CD4-positive, alpha-beta T cell treated with Interleukin-10 for 1 hour (primary cell): ENCODE results near the gene HEXIM1.

Experiments used
- DNase-seq: peaks from one replicate; pipeline ENCODE4 v3.0.0-alpha.2; 2020

Gene HEXIM1, protein sequence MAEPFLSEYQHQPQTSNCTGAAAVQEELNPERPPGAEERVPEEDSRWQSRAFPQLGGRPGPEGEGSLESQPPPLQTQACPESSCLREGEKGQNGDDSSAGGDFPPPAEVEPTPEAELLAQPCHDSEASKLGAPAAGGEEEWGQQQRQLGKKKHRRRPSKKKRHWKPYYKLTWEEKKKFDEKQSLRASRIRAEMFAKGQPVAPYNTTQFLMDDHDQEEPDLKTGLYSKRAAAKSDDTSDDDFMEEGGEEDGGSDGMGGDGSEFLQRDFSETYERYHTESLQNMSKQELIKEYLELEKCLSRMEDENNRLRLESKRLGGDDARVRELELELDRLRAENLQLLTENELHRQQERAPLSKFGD

DNA sequence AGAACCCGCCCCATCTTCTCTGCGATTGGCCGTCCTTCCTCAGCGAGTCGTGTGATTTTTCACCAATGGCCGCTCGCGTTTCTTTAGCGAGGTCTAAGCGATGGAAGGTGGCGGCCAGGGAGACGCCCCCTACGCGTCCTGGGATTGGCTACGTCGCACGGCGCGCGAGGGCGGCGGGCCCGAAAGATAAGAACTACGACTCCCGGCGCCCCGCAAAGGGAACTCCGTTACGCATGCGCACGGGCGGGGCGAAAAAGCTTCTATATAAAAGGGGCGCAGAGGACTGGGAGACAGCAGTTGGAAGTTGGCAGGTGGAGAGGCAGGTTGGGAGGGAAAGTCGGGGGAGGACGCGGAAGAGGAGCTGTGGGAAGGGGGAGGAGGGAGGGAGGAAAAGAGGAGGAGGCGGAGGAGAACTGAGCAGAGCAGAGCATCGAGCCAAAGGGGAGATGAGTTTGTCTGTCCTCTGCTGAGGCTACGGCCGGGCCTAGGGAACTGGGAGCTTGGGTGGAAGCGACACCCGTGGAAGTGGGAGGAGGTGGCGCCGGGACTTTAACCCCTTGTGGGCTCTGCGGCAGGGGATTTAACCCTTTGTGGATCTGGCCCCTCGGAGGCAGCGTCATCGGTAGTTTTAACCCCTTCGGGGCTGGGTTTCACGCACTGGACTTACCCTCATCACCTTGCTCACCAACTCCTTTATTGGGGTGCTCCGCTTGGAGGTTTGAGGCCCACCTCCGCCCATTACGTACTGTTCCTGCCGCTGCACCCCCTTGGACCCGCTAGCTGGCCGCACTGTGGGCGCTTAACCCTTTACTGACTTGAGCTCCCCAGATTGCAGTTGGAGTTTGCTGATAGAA lies at the start of gene HEXIM1:
HEXIM1 (plus strand) TSS at position 293 of the 854 bp plus-strand sequence. CDS start 716 bp downstream, outside the sequence.
- peak; percentile 100 for DNase-seq

DNA sequence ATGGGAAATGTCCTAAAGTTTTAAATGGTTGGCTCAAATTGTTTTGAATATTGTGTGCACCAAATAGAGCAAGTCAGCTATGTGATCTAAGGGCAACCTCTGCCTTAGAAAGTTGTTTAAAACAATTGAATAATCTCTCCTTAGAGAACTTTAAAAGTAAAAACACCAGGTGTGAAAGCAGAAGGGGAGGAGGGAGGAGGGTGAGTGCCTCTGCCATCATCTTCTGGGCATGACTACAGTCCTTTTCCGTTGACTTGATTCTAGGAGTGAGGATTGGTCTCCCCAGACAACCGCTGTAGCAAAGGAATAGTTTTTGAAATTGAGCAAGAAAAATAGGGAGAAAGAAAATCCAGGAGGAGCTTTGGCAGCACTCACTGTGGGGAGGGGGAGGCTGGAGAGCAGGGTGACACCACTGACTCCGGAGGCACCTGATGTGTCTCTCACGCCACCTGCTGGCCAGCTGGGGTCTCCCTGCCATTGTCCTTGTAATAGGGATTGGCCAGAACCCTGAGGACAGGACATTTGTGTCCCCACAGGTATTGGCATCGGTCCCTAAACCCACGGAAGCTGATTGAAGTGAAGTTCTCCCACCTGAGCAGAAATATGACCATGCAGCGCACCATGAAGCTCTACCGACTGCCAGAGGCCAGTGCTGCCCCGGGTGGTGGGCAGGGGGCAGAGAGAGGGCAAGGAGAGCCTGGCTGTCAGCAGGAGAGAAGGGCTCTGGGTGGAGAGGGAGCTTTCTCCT lies 49.2 kb upstream of the HEXIM1 start:
- peak; percentile 75 for DNase-seq

DNA sequence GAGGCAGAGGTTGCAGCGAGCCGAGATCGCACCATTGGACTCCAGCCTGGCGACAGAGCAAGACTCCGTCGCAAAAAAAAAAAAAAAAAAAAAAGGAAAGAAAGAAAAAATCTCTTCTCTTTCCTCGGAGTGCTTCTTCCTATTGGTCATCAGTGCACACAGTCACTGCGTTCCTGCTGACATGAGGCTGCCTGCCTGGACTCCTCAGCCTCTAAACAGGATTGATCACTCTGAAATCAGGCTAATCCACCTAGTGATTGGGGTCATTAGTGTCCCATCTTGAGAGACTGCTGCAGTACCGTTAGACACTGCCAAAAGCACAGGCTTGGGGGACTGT lies 46.8 kb upstream of the HEXIM1 start:
- no peak for DNase-seq

DNA sequence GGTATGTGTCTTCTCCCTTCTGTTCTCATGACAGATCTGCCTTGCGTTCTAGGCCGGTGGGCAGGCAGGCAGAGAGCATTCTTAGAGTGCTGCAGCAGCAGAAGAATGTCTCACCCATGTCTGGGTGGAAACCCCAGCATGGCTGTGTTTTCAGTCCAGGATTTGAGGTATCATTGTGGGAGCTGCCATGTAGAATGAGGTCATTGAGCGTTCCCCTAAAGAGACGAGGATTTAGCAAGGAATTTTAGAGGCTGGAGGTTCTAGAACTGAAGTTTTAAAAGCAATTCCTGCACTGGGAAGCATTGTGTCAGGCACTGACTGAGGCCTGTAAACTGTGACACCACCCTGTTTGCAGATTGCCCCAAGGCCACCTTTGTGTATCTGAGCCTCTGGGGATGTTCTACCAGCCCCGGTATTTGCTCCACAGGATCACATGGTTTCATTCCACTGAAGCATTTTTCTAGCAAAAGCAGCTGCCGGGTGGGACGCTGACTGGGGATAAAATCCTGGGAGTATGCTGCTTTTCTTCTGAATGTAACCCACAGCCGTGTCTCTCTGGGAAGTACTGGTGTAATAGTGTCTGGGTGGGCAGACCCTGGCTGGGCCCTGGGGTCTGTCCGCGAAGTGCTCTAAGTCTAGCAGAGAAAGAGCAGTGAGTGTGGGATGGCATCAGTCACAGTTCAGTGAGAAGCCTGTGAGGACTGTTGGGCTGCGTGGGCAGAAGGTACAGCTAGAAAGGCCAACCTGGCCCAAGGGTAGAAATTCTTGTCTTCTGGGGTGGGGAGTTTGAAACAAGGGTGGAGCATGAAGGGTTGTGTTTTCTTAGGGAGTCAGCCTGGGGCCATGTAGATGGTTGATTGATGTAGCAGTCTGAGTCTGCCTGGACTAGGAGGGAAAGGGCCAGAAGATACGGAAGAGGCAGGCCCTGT lies 46.1 kb upstream of the HEXIM1 start:
- no peak for DNase-seq

DNA sequence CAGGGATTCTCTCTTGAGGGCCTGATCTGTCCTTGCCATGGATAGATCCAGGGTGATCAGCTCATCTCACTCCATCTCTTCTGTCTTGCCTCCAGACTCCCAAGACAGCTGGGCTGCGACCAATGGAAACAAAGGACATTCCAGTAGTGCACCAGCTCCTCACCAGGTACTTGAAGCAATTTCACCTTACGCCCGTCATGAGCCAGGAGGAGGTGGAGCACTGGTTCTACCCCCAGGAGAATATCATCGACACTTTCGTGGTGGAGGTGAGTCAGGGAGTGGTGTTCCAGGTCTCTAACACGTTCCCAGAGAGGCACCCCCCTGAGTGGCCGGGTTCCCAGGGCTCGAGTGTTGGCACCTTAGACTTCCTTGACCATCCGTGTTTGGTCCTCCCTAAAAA lies 45.4 kb upstream of the HEXIM1 start:
- no peak for DNase-seq

DNA sequence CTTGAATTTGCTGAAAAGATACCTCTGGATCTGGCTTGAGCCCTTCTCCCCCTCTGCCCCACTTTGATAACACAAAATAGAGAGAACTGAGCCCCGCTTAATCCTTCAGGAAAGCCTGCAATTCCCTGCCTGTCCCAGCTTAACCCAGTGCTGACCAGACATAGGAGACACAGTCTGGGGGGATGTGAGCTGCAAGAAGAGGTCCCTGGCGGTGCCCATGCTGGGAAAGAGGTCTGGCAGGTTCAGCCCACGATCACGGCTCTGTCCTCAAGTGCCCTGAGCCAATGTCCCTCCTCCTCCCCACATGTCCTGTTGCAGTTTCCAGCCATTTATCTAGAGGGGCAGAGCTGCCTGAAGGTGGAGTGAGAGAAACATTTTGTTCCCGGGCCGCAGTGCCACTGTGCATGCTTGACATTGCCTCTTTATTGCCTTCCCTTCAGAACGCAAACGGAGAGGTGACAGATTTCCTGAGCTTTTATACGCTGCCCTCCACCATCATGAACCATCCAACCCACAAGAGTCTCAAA lies 44.9 kb upstream of the HEXIM1 start:
- no peak for DNase-seq

DNA sequence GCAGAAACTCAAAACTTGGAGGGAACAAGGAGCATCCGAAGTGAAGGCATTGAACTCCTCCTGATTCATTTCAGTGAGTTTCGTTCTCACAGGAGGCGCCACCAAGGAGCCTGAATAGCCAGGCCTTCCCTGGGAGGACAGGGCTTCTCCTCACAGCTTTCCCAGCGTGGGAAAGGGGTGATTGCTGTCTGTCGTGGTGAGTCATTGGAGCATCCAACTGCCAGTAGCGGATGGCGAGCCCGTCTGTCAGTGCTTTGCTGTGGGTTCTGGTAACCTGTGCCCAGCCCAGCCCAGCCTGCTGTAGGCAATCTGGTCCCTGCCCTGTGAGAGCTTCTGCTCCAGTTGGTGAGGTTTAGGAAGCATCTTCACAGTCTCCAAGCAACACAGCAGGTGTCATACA lies 44.2 kb upstream of the HEXIM1 start:
- DNase-seq = no peak

DNA sequence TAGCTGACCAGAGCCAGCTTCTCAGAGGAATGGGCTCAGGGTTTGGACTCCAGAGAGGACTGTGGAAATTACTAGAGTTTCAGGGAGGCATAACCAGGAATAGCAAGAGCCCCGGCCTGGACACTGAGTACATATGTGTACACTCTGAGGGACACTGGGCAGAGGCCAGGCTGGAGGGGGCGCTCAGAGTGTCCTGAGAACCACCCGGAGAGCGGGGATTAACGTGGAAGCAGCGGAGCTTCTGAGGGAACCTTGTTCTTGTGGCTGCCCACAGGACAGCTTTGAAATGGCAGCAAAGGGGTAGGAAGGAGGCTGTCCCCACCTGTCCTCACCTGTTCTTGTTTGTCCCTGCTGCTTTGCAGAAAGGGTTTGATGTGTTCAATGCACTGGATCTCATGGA lies 43.8 kb upstream of the HEXIM1 start:
- DNase-seq = no peak

DNA sequence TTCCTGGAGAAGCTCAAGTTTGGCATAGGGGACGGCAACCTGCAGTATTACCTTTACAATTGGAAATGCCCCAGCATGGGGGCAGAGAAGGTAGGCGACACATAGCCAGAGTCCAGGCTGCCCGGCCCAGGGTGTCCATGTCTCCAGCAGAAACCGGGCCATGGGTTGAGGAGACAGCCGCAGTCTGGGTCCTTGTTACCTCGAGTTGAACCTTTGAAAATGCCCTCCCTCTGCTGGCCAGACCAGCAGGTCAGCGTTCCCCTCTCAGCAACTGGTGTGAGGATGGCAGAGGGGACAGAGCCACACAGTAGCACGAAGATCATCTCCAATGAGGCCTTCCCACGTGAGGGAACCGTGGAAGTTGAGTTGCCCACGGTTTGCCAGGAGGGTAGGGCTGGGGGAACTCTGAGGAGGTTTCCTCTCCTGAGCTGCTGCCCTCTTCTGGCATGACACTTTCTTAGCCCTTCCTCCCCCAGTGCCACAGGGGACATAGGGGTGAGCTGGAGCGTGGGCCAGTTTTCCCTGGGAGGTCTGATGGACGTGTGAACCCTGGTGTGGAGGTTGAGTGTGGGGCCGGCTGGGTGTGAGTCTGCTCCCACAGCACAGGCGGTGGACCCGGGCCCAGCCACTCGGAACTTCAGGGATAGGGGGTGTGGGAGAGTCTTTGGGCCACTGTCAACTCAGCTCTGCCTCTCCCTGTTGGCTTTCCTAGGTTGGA lies 43.2 kb upstream of the HEXIM1 start:
- no peak for DNase-seq

DNA sequence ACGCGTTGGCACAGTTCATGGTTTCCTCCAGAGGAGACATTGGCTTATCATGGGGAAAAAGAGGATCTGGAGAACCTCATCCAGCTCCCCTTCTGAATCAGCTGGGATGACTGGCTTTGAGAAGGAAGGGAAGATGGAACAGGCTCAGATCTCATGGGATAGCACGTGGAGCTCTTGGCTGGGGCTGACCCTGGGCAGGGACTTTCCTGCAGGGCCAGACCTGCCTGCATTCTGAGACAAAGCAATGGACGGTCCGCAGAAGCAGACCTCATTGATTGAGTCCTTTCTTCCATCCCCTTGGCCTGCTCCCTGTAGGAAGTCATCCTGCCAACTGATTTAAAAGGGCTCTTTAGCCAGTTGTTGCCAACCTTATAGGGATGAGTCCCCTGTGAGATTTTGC lies 42.2 kb upstream of the HEXIM1 start:
- no peak for DNase-seq

DNA sequence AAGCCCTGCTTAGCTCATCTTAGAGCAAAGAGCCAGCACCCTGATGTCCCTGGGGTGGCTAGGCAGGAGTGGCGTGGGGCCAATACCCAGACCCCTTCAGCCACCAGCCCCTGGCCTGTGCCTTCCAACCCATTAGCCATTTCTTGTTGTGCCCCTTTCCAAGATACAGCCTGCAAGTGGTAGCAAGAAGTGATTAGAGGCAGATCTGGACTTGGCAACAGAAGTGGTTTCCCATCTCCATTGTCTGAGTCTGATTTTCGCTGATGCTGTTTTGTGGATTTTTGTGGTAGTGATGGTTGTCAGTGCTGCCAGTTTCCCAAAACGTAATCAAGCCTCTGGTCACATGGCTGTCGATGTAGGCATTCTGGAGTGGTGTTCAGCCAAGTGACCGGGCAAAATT lies 41.7 kb upstream of the HEXIM1 start:
- no peak for DNase-seq

DNA sequence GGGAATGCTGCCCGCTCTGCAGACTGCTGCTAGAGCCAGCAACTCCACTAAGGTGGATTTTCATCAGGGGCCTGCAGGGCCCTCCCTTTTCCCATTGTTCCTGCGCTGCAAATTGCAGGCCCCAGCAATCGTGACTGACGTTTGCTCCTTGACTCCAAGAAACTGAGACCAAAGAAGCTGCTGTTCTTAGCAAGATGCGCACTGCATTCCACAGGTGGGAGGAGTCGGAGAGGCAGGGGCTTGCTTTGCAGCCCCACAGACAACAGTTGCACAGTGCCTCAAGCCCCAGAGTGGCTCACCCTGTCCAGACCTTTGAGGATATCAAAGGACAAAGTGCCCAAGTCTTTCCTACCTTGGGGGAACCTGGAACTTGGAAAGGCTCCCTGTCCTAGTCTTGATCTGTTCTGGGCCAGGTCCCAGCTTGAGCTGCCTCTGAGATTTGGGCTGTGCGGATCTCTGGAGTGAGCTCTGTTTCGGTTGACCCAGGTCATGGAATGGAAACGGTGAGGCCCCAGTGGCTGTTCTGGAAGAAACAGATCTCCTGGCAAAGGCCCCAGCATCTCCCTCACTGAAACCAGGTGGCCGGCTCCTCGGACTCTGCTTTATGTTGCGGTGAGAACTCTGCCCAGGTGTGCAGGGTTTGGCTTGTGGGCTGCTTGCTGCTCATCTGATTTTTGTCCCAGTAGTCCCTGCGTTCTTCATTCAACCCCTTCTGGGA lies 40.8 kb upstream of the HEXIM1 start:
- no peak for DNase-seq

DNA sequence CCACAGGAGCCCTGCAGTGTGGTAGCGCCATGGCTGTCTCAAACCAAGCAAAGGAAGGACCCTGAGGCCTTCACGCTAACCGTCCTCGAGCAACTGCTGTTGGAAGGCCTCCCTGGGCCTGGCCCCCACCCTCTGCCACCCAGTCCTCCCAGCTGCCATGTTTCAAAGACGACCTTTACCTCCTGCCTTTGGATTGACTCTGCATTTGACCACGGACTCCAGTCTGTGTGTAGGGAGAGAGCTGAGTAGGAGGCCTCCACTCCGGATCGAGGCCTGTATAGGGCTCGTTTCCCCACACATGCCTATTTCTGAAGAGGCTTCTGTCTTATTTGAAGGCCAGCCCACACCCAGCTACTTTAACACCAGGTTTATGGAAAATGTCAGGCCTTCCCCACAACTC lies 40.2 kb upstream of the HEXIM1 start:
- DNase-seq = no peak

DNA sequence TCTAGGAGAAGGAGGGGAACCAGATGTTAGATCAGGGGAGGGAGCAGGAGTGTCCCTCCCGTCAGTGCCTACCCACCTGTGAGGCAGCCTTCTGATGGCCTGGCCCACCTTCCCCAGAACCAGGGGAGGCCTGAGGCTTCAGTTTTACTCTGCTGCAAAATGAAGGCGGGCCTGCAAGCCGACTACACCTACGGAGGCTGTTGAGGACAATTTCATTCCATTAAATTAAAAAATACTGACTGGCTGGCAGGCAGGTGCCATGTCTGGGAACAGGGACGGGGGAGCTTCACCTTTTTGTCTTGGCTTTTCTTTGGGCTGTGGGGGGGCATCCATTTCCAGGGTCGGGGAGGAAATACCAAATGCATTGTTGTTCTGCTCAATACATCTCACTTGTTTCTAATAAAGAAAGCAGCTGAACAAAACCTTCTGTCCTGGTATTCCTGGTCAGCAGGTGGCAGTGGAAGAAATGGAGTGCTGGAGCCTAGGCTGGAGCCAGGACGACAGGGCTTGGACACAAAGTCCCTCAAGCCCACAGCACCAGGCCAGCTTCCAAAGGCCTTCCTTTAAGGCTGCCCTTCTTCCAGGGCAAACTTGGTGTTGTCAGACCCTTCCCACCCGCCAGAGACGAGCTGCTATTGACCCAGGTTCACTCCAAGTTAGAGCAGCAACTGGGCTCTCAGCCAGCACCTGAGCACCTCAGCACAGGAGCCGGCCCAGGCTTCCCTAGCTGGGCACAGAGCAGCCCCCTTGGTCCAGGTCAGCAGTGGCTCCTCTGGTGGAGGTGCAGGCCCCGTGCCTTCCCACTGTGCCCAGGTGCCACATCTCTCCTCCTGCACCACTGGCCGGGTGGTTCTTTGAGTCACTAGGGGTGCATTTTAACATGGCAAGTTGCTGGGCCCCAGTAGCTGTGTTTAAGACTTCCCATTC lies 39.4 kb upstream of the HEXIM1 start:
- no peak for DNase-seq

DNA sequence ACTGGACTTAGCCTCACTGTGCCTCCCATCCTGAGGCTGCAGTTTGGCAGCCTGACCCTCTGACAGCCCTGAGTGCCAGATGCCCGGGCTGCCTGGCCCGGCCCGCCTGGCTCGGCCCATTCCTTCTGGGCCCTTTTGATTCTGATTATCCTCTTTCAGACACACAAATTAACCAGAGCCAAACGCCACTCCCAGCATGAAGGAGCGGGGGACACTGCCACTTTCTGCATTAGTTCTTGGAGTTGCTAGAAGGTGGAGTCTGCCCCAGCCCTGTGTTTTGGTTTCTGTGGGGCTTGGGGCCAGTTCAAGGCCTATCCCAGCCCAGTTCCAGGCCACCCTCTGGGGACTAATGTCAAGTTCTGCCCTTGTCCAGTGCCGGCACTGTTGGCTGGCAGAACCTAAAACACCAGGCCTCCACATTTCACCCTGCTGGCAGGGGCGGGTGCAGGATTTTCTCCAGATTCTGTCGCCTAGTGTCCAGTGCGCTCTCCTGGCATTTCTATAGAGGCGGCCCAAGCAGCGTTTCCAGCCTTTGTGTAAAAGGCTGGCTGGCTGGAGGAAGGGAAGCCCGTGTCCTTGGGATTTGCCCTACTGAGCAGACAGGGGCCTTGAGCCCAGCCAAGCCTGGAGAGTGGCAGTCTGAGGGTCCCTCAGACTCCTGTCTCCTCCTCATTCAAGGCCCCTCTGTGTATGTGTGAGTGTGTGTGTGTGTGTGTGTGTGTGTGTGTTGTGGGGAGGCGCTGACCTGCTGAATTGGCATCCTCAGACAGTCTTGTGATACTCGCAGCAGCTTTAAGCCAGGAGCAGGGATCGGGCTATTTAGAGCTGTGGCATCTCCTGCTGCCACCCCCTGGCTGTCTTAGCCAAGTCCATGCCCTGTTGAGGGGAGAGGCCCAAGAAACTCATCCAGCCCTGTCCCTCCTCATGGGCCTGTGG lies 37.3 kb upstream of the HEXIM1 start:
- DNase-seq = no peak

DNA sequence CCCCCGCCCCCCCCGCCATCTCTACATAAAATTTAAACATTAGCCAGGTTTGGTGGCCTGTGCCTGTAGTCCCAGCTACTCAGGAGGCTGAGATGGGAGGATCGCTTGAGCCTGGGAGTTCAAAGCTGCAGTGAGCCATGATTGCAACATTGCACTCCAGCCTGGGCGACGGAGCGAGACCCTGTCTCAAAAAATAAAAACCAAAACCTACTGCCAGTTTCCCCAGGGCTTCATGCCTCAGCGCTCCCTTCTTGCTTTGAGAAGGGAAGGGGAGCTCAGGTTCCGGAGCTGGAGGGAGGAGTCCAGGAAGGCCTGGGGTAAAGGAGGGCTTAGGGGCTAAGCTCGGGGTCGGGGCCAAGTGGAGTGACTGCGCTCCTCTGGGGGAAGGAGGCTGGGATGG lies 36.4 kb upstream of the HEXIM1 start:
- no peak for DNase-seq

DNA sequence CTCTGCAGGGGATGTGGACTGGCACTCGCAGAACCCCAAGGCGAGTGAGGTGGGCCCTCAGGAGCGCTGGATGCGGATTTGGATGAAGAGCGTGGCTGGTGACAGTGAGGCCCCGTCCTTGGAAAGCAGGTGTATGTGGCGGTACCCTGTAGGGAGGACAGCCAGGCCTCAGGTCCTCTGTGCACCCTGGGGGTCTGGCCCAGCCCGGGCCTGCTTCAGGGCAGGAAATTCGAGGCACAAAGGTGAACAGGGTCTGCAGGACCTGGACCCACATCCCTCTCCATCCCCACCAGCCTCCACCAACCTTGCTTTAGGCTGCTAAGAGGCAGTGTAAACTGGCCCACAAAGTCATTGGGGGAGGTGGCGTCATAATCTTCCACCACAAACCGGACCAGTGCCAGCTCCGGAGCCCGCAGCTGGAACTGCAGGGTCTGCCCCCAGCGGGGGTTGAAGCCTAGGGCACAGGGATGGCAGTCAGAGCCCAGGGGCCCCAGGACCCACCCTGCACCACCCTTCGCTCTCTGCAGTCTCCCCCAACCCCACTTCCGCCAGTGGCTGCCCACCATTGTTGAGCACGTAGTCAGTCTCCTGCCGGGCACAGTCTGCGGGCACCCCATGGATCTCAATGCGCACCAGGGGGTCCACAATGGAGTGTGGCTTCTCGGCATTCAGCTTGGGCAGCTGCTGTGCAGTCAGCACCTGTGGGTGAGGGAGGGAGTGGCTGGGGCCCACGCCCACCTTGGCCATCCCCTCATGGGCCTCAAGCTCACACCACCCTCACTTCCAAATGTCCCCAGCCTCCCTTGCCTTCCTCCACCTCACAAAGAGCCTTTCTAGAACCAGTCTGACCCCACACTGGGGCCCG lies 35.5 kb upstream of the HEXIM1 start:
- no peak for DNase-seq

DNA sequence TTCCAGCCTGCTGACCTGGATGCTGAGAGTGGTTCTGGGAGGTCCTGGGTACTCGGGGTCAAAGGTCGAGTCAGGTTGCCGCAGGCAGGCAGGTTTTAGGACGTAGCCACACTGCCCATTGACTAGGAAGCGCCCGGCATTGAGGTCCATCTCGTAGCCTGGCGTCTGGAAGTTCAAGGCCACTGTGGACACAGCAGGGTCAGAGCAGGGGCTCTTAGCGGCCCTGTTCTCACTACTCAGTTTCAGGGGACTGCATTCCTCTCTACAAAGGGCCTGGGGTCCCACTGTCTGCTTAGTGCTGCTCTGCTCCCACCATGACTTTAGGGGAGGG lies 34.9 kb upstream of the HEXIM1 start:
- no peak for DNase-seq
